ENCODE results near the gene CFAP410. TPM values are rescaled to one million over a fixed set of nuclear protein-coding genes. Genes with fewer than 3 reads are reported as not detected.
A peak's percentile ranks its signal among the peaks of the same experiment; 100 is the strongest.

CFAP410 gene
- total and polyA plus RNA-seq, 2 of the 8 experiments (the other 6 are each of a cell fraction or from before 2014, with no cell fraction given) = 10.6 to 12.0 TPM

- no peaks in the 10 kb centered on the region for H3K9me3 ChIP-seq (ENCODE audit: insufficient read depth in 2 of 2, low read depth in 1 of 2, low read length in 1 of 2)
- H2BK15ac ChIP-seq (ENCODE audit: low read length) = no peak overlapping the region
- no peak overlapping the region; the same call in 1 of the 2 replicates for H4K8ac ChIP-seq (ENCODE audit: extremely low read depth, insufficient read depth, low read length)
- H3K4me3 ChIP-seq (ENCODE audit: extremely low read depth in 1 of 4, insufficient read depth in 2 of 4, low read depth in 3 of 4, low read length in 4 of 4) = peak overlapping the region; percentile 11 to 71 (median 62); a peak in 7 of 8 replicates
- FAIRE-seq = no peak
- no peaks in the 10 kb centered on the region for H3K79me1 ChIP-seq (ENCODE audit: low read depth, low read length)
- peaks cover 0 to 4% (median 0%) of the 10 kb centered on the region in 4 experiments; a peak in 1 of 8 replicates for H3K36me3 ChIP-seq (ENCODE audit: control insufficient read depth in 2 of 4, insufficient read depth in 4 of 4, low read length in 3 of 4)
- H3K79me2 ChIP-seq (ENCODE audit: control insufficient read depth in 1 of 2, insufficient read depth in 2 of 2, low read length in 2 of 2) = no peaks in the 10 kb centered on the region
- no peak overlapping the region for H3K27ac ChIP-seq (ENCODE audit: low read depth, low read length)
- H3K9ac ChIP-seq (replicated peaks in 1 of 4; ENCODE audit: extremely low read depth in 1 of 4, low read depth in 3 of 4, low read length in 3 of 4) = no peak overlapping the region; a peak in 1 of 7 replicates
- H2AFZ ChIP-seq (ENCODE audit: low read length) = peak overlapping the region; percentile 35; the same call in 1 of the 2 replicates
- H3K14ac ChIP-seq (ENCODE audit: insufficient read length) = no peak overlapping the region
- H3K56ac ChIP-seq (replicated peaks; ENCODE audit: insufficient read length, low read depth, low read length) = no peak overlapping the region
- 0 out of 2 replicates have a peak overlapping the region, but pooled peaks have one; percentile 12 for H2BK5ac ChIP-seq (ENCODE audit: low read depth, low read length)
- H4K91ac ChIP-seq (replicated peaks; ENCODE audit: insufficient read length, low read length) = no peak overlapping the region
- peaks cover 0 to 7% (median under 1%) of the 10 kb centered on the region in 4 experiments; a peak in 2 of 7 replicates for H3K4me1 ChIP-seq (replicated peaks in 1 of 4; ENCODE audit: control insufficient read depth in 3 of 4, insufficient read depth in 4 of 4, low read length in 3 of 4)
- H3K18ac ChIP-seq (ENCODE audit: extremely low read depth, low read length) = no peak overlapping the region
- H2BK12ac ChIP-seq (ENCODE audit: low read depth, low read length) = no peak overlapping the region
- H2BK120ac ChIP-seq (replicated peaks; ENCODE audit: low read depth, low read length) = no peak overlapping the region
- peak overlapping the region; percentile 72 to 80 for H3K4me2 ChIP-seq (ENCODE audit: insufficient read depth in 1 of 2, low read depth in 2 of 2, low read length in 2 of 2)
- no peak overlapping the region for H4K5ac ChIP-seq (ENCODE audit: insufficient read length, low read depth, low read length)
- H4K20me1 ChIP-seq (replicated peaks in 1 of 2; ENCODE audit: control insufficient read depth in 1 of 2, insufficient read depth in 2 of 2, low read length in 2 of 2) = no peaks in the 10 kb centered on the region
- no peaks in the 10 kb centered on the region for H3K27me3 ChIP-seq (replicated peaks in 1 of 4; ENCODE audit: control insufficient read depth in 3 of 4, extremely low read depth in 1 of 4, insufficient read depth in 3 of 4, low read length in 3 of 4)
- no peak overlapping the region for H2AK5ac ChIP-seq (ENCODE audit: low read depth, low read length)
- H2BK20ac ChIP-seq (ENCODE audit: low read length) = no peak overlapping the region
- CTCF ChIA-PET (ENCODE audit: partially characterized antibody) = interaction anchor here (0.7 to 1.6 kb wide), 11 partner anchors 9 to 113 kb away, joined by 3 to 4 read pairs (median 3); no protein-coding TSS in a partner anchor
- POLR2A ChIA-PET (ENCODE audit: partially characterized antibody) = interaction anchor here (0.6 to 2.5 kb wide), 8 partner anchors 10 to 151 kb away, joined by 3 to 7 read pairs (median 4); partner anchors contain the start of gene TRPM2
- H3K23me2 ChIP-seq (ENCODE audit: low read depth, low read length) = peaks cover 6% of the 10 kb centered on the region; the same call in 1 of the 2 replicates
- 36% methylated on average over 16 of the region's 47 CpGs; no CpG with 5 or more reads in 1 of the 2 experiments for WGBS, 2 experiments (ENCODE audit: extremely low coverage in 1 of 2, insufficient coverage in 1 of 2, insufficient read length in 1 of 2, insufficient replicate concordance in 2 of 2, low coverage in 1 of 2, low lambda C conversion rate in 2 of 2, missing lambda C conversion rate in 1 of 2)
- no peak overlapping the region for H3K4ac ChIP-seq (replicated peaks; ENCODE audit: insufficient read length, low read depth, low read length)
- H3K23ac ChIP-seq (ENCODE audit: insufficient read length) = no peak overlapping the region
- peak in 1 of 2 experiments; percentile 75 for DNase-seq (ENCODE audit: low read depth in 1 of 2, low spot score in 2 of 2)
- TF ChIP-seq TAF7 (optimal IDR thresholded peaks at IDR 0.05; ENCODE audit: borderline replicate concordance, low read depth, low read length) = no peak
- no peak for TF ChIP-seq JUN (IDR thresholded peaks at IDR 0.05; ENCODE audit: low read depth, low read length)
- peak; percentile 18 to 75; a peak in 1 of 4 replicates for TF ChIP-seq SIN3A (conservative IDR thresholded peaks at IDR 0.05 in 1 of 2, IDR thresholded peaks at IDR 0.05 in 1 of 2; ENCODE audit: low read depth in 1 of 2, low read length in 2 of 2)
- TF ChIP-seq CTCF (IDR thresholded peaks at IDR 0.05; ENCODE audit: control extremely low read depth in 1 of 3, insufficient read depth in 1 of 3, low read depth in 1 of 3, low read length in 3 of 3) = peak in 2 of 3 experiments; percentile 40 to 45; a peak in 3 of 4 replicates
- 0 out of 3 replicates have a peak, but pooled peaks of 1 of the 2 experiments have one; percentile 30 for TF ChIP-seq POLR2A (IDR thresholded peaks at IDR 0.05; ENCODE audit: control extremely low read depth in 1 of 2, low read depth in 2 of 2, low read length in 2 of 2)
- no peak for TF ChIP-seq EP300 (IDR thresholded peaks at IDR 0.05; ENCODE audit: borderline replicate concordance in 1 of 2, low read depth in 2 of 2, low read length in 2 of 2)
- no peak for TF ChIP-seq ASH2L (IDR thresholded peaks at IDR 0.05; ENCODE audit: low read length)
Observed at GRCh38 chr21:44337941-44338895, 972 bp downstream of the CFAP410 start.

Measured in H1 (cell line).